GM19452 (cell line): Measurements from ENCODE around the gene EML4.
A peak's percentile ranks its signal among the peaks of the same experiment; 100 is the strongest.
"Not testable (repeated sequence)": the region's sequence is repeated elsewhere in the genome, so short reads cannot be mapped to it uniquely, and the experiment has no call there.

Experiments used
- ATAC-seq: cut with Tn5 transposase; IDR thresholded peaks from one replicate; pipeline ENCODE4 v1.9.1; 2021; ENCODE audit not compliant: unreplicated experiment

EML4 gene

DNA sequence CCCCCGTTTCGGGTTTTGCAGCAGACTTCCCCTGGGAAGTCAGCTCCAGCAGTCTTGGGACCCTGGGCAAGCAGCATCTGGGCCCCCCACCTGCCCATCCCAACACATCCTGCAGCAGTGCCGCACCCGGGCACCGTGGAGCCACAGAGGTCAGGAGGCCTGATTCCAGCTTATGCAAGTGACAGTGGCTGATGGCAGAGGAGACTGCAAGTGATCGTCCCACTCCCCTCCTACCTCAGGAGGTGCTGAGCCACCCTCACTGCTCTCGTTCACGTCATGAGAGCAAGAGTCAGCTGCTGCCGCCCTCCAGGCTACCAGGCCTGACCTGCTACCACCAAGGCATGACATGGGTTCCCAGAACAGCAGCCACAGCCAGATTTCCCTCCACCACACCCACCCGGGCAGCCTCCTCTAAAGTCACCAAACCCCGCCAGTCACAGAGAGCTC lies 173.7 kb downstream of the EML4 start:
- ATAC-seq = no peak

- ATAC-seq = no peak
Observed at GRCh38 chr2:42345986-42346385, 176.8 kb downstream of the EML4 start.

GRCh38 chr2:42346856-42347255 lies 177.7 kb downstream of the EML4 start:
- not testable (repeated sequence) for ATAC-seq

DNA sequence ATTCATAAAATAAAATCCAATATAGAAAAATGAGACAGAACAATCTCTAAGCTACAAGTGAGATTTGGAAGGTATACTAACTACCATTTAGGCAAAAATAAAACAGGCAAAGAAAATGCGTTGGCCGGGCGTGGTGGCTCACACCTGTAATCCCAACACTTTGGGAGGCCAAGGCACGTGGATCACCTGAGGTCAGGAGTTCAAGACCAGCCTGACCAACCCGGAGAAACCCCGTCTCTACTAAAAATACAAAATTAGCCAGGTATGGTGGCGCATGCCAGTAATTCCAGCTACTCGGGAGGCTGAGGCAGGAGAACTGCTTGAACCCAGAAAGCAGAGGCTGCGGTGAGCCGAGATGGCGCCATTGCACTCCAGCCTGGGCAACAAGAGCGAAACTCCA lies 178.4 kb downstream of the EML4 start:
- not testable (repeated sequence) for ATAC-seq

GRCh38 chr2:42348113-42348805 lies 179.1 kb downstream of the EML4 start:
- no peak for ATAC-seq

DNA sequence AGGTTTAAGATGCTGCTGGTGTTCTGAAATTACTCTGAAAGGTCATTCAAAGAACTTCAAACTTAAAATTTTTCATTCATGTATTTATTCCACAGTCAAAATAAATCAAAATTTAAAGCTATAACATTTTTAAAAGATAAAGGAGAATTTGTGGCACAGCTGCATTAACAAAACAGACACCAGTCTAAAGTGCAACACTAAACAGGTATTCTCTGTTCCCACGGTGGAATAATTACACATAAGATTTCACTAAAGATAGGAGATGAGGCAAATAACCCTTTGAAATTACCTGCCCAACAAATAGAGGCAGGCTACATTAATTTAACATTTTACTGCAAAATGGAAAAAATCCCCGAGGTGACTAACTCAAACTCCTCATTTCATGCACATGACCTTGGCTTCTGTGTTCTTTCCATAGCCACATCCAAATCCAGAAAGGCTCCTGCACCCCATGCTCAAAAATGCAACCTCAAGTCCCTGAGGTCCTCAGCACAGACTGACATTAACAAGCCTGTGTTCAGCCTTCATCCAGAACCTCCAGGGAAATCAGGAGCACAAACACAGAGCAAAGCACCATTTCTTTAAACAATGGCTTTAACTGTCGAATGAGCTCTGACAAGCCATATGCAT lies 181.4 kb downstream of the EML4 start:
- no peak for ATAC-seq

DNA sequence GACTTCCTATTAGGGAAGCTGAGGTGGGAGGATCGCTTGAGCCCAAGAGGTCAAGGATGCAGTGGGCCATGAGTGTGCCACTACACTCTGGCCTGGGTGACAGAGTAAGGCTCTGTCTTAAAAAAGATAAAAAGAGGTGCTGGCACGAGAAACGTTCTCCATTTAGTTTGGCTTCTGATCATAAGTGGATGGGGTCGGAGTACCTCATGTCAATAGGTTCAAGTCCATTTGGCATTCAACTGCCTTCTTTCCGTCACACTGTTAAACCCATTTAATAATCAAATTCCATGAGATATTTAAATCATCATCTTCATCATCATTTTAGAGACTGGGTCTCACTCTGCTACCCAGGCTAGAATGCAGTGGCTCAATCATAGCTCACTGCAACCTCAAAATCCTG lies 182.7 kb downstream of the EML4 start:
- ATAC-seq = no peak

DNA sequence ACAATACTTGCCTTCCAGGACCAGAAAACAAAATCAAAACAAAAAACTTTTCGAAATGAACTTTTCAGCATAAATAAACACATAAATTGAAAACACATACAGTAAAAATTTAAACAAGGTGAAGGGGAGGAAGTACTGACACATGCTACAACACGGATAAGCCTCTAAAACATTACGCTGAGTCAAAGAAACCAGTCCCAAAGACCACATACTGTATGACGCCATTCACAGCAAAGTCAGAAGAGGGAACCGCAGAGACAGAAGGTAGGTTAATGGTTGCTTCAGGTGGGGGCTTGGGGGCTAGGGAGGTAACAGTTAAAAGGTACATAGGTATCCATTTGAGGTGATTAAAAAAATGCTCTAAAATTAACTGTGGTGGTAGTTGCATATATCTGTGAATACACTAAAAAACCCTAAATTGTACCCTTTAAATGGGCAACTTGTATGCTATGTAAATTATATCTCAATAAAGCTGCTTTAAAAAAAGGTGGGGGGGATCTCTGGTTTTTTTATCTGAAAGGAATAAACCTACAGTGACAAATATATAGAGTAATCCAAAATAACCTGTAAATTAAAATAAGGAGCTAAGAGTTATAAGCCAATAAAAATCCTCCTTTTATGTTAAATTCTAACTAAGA lies 184.8 kb downstream of the EML4 start:
- no peak for ATAC-seq

DNA sequence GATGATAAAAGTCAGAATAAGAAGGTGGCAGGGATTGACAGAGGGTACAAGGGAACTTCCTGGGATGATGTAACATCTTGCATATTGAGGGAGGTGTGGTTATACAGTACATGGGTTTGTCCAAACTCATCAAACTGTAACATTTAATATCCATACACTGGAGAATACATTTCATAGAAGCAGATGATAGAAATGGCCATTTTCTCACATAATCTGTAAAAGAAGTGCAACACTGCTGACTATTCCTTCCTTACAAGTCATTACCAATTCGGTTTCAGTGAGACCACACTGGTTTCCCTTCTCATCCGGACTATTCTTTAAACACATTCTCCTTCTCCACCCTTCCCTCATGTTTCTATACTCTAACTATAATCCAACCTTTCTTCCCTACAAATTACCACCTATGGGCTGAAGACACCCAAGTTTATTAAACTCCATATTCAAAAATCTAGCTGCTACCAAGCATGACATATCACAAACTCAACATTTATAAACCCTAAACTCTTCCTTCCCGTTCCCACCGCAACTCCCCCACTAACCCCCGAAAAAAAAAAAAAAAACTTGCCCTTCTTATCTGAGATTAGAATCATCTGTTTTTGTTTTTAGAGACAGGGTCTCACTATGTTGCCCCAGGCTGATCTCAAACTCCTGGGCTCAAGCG lies 190.3 kb downstream of the EML4 start:
- no peak for ATAC-seq

DNA sequence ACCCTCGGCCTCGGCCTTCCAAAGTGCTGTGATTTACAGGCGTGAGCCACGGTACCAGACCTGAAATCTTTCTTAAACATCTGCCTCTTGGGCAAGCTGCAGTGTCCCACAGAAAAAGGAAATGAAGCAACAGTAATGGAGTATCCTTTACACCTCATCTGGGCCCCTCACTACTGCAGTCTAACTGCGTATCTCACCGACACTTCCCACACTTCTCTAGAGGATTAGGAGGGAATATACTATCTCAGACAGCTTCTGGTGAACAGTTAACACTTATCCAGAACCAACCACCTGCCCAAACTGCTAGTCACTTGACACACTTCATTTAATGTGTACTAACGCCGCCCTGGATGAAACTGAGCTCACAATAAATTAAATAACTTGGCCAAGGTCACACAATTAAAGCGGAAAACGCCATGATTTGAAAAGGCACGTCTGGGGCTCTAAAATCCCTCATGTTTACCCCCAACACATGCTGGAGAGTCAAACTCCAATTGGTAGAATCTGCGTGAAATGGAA lies 190.9 kb downstream of the EML4 start:
- ATAC-seq = no peak

- no peak for ATAC-seq
Observed at GRCh38 chr2:42360493-42360889, 191.3 kb downstream of the EML4 start.

- ATAC-seq = peak; percentile 90
Observed at GRCh38 chr2:42360890-42361727, 192.0 kb downstream of the EML4 start, which contains the start of gene COX7A2L. TSS of gene COX7A2L (minus strand) at chr2:42361217. CDS start at chr2:42361161, 56 bp downstream.

- no peak for ATAC-seq
Observed at GRCh38 chr2:42361728-42362283, 192.7 kb downstream of the EML4 start.

DNA sequence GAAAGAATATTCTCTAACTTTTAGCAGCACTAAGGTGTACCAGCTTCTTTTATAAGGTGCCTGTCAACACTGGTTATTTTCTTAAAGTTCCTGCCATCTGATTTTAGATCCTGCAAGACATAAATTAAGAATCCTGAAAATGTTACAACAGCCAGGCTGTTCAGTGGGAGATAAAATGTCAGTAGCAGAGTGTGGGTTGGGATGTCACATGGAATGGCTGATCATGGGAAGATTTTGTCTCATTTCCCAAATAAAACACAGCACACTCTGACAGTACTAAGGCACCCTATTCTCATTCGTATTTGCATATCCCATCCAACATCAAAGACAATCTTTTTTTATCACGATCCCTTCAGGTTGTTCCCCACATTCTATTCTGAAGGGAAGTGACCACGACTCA lies 194.3 kb downstream of the EML4 start:
- ATAC-seq = no peak

- no peak for ATAC-seq
Observed at GRCh38 chr2:42364658-42365057, 195.5 kb downstream of the EML4 start.

DNA sequence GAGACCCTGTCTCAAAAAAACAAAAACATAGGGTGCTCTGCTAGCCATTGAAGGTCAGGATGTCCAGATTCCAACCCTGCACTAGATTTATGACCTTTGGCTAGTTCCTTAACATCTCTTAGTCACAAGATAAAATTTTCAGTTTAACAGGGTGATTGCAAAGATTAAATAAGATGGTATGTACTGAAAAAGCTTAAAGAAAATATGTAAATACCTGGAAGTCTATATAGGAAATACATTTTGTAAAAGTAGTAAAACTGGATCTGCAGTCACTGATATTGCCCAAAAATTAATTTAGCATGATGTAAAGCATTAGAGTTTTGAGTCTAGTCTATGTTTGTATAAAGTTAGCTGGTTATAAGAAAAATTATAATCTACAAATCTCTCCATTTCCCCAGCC lies 197.3 kb downstream of the EML4 start:
- ATAC-seq = no peak

DNA sequence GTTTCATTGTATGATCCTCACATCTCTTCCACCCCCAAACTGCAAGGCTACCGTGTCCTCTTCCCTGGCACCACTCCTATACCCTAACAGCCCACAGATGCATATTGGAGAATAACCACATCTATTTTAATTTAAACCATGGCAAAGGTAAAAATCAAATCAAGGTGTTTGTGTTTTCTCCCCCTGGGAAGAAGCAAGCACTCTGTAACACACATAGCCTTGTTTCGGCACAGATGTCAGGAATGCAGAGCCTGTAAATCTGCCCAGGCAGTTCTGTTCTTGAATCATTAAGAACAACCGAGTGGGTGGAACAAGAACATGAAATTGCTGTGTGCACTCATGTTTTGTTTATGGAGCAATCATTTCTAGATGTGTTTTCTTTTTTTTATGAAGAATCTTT lies 198.7 kb downstream of the EML4 start:
- ATAC-seq = no peak

DNA sequence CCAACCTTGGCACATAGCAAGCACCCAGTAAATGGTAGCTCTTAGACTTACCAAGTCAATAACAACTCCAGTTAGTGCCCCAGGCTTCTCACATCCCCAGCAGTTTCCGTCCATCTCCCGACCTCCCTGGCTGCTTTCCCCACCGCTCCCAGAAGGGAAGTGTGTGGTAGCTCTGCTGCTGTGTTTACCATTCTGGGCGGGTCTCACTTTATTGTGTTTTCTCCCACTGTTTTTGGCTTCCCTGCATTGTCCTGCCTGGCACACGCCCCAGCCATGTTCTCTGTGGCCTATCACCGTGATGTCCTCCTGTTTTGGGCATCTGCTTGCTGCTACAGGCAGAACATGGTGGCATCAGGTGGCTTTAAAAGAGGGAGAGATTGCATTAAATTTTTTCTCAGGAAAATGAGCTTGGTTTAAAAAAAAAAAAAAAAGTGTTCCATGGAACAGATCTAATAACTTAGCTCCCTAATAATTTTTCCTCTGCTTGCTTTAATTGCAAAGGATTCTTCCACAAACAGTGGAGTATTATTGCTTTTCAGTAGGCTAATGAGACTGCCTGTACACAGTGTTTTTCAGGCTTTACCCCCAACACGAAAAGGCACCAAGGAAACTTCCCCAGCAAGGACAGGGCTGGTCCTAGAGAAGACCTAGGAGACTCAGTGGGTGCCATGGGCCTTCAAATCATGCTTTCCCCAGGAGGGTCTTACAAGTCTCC lies 199.8 kb downstream of the EML4 start:
- ATAC-seq = no peak

- no peak for ATAC-seq
Observed at GRCh38 chr2:42369532-42370229, 200.5 kb downstream of the EML4 start.
